ENCODE data around the gene PRRC1.

DNA sequence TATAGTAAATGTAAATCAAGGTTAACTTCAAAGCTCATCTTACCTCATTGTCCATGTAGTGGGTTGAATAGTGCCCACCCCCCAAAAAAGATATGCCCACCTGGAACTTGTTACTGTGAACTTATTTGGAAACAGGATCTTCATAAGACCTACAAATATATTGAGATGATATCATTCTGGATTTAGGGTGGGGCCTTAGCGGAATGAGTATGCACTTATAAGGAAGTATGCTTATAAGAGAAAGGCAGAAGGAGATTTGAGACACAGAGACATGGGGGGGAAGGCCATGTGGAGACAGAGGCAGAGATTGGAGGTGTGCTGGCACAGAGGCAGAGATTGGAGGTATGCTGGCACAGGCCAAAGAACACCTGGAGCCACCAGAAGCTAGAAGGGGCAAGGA, 2.6 kb upstream of the PRRC1 start:
- TF ChIP-seq, protein P1, sequence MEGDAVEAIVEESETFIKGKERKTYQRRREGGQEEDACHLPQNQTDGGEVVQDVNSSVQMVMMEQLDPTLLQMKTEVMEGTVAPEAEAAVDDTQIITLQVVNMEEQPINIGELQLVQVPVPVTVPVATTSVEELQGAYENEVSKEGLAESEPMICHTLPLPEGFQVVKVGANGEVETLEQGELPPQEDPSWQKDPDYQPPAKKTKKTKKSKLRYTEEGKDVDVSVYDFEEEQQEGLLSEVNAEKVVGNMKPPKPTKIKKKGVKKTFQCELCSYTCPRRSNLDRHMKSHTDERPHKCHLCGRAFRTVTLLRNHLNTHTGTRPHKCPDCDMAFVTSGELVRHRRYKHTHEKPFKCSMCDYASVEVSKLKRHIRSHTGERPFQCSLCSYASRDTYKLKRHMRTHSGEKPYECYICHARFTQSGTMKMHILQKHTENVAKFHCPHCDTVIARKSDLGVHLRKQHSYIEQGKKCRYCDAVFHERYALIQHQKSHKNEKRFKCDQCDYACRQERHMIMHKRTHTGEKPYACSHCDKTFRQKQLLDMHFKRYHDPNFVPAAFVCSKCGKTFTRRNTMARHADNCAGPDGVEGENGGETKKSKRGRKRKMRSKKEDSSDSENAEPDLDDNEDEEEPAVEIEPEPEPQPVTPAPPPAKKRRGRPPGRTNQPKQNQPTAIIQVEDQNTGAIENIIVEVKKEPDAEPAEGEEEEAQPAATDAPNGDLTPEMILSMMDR (conservative IDR thresholded peaks at IDR 0.05; ENCODE audit: low read length), result no peak
- no peak for TF ChIP-seq EZH2phosphoT487 (IDR thresholded peaks at IDR 0.05; ENCODE audit: borderline replicate concordance)

Measured in Loucy (cell line).